ENCODE measurements around the gene CALN1. TPM values are rescaled to one million over a fixed set of nuclear protein-coding genes. Genes with fewer than 3 reads are reported as not detected.
A peak's percentile ranks its signal among the peaks of the same experiment; 100 is the strongest.

Gene CALN1
- total and polyA plus RNA-seq, 2 experiments from 2014 or later, result 0.23 to 0.28 TPM

DNA sequence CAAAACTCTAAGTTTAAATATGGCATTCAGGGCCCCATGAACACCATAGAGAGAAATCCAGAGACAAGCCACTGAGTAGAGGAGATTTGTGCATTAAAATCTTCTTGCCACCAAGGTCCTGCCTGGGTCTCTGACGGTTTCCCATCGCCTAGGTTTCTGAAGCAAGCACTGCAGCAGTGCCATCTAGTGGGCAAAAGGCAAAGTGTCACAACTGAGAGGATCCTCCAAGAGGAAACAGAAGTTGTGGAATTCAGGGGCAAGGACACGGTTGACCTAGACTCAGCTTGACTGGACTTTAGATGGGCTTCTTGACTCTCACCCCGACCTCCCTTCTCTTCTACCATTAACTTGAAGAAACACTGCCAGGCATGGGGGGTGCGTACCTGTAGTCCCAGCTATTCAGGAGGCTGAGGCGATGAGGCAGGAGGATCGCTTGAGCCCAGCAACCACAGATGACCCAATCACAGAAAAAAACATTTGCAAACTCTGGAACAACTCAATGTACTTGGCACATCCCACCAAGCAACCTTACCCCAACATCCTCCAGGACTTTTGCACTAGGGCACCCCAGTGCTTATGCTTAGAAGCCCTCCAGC is 676.1 kb downstream of the CALN1 start:
- Histone ChIP-seq H3K27ac (no peak overlapping the region), H2AFZ (no peak overlapping the region), H3K4me2 (no peak overlapping the region), H3K4me3 (no peak overlapping the region), H3K4me1 (ENCODE audit: insufficient read depth) (no peaks in the 10 kb centered on the region), H3K36me3 (replicated peaks; ENCODE audit: insufficient read depth, low read depth) (no peaks in the 10 kb centered on the region), H3K27me3 (no peaks in the 10 kb centered on the region), H3K79me2 (no peaks in the 10 kb centered on the region), H3K9me3 (ENCODE audit: low read depth) (no peaks in the 10 kb centered on the region), H3K9me2 (replicated peaks; ENCODE audit: insufficient read depth) (no peaks in the 10 kb centered on the region), H4K20me1 (ENCODE audit: insufficient read depth, poor library complexity, severe bottlenecking) (no peaks in the 10 kb centered on the region)
- 39% methylated on average over 7 of the region's 7 CpGs for WGBS (ENCODE audit: low lambda C conversion rate, missing lambda C conversion rate)
- no peak for TF ChIP-seq EZH2phosphoT487 (IDR thresholded peaks at IDR 0.05; ENCODE audit: low read depth, severe bottlenecking, unreplicated experiment)
- TF ChIP-seq, protein P1, sequence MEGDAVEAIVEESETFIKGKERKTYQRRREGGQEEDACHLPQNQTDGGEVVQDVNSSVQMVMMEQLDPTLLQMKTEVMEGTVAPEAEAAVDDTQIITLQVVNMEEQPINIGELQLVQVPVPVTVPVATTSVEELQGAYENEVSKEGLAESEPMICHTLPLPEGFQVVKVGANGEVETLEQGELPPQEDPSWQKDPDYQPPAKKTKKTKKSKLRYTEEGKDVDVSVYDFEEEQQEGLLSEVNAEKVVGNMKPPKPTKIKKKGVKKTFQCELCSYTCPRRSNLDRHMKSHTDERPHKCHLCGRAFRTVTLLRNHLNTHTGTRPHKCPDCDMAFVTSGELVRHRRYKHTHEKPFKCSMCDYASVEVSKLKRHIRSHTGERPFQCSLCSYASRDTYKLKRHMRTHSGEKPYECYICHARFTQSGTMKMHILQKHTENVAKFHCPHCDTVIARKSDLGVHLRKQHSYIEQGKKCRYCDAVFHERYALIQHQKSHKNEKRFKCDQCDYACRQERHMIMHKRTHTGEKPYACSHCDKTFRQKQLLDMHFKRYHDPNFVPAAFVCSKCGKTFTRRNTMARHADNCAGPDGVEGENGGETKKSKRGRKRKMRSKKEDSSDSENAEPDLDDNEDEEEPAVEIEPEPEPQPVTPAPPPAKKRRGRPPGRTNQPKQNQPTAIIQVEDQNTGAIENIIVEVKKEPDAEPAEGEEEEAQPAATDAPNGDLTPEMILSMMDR (IDR thresholded peaks at IDR 0.05; ENCODE audit: poor library complexity), result peak; percentile 94
- peak; percentile 86 for DNase-seq (ENCODE audit: low spot score)

DNA sequence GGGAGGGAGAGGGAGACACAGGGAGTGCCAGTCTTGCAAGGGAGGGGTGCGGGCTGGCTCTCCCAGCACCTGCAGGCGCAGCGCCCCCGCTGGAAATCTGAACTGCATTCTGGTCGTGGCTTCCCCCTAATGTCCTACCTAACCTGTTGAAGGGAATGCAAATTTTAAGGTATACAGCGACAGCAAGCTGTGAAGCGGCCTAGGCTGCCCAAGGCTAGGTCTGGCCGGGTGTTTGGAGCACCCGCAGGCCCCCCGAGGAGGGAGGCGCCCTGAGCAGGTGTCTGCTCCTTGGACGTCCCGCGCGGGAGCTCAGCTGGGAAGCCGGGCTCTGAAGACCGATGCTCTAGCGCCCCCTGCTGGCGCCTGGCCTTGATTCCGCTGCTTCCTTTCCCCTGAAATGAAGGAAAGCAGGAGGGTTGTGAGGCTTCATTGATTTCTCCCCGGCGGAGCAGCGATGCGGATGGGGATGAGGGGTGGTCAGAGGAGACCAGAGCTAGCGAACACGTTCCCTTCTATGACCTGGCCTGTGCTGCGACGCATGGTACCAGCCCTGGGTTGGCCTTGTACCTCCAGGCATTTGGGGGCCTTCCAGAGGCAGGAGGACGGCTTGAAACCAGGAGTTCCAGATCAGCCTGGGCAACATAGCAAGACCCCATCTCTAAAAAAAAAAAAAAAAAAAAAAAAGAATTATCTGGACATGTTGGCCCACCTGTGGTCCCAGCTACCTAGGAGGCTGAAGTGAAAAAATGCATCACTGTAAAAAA is 678.8 kb downstream of the CALN1 start:
- TF ChIP-seq EZH2phosphoT487 (IDR thresholded peaks at IDR 0.05; ENCODE audit: low read depth, severe bottlenecking, unreplicated experiment), result no peak
- TF ChIP-seq, protein P1 (IDR thresholded peaks at IDR 0.05; ENCODE audit: poor library complexity), result peak; percentile 94
- Histone ChIP-seq H3K36me3 (replicated peaks; ENCODE audit: insufficient read depth, low read depth) (no peaks in the 10 kb centered on the region), H3K9me2 (replicated peaks; ENCODE audit: insufficient read depth) (no peaks in the 10 kb centered on the region), H3K4me1 (ENCODE audit: insufficient read depth) (no peaks in the 10 kb centered on the region), H3K4me2 (peak overlapping the region; percentile 89), H3K27ac (no peak overlapping the region), H4K20me1 (ENCODE audit: insufficient read depth, poor library complexity, severe bottlenecking) (no peaks in the 10 kb centered on the region), H3K4me3 (no peak overlapping the region), H2AFZ (no peak overlapping the region), H3K9me3 (ENCODE audit: low read depth) (no peaks in the 10 kb centered on the region), H3K79me2 (no peaks in the 10 kb centered on the region), H3K27me3 (no peaks in the 10 kb centered on the region)
- WGBS (ENCODE audit: low lambda C conversion rate, missing lambda C conversion rate), result 7% methylated on average over 24 of the region's 29 CpGs
- peak; percentile 96 for DNase-seq (ENCODE audit: low spot score)

DNA sequence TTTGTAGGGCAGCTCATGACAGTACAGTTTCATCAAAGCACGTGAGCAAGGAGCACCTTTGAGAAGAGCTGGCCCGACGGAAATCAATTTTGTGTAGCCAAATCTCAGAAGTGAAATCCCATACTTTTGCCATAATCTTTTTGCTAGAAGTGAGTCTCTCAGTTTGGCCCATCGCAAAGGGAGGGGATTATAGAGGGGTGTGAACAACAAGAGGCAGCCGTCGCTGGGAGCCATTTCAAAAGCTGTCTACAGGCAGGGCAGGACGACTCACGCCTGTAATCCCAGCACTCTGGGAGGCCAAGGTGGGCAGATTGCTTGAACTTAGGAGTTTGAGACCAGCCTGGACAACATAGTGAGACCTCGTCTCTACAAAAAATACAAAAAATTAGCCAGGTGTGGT is 680.4 kb downstream of the CALN1 start:
- no peak for DNase-seq (ENCODE audit: low spot score)
- TF ChIP-seq EZH2phosphoT487 (IDR thresholded peaks at IDR 0.05; ENCODE audit: low read depth, severe bottlenecking, unreplicated experiment), result no peak
- TF ChIP-seq, protein P1 (IDR thresholded peaks at IDR 0.05; ENCODE audit: poor library complexity), result no peak
- no peak for TF ChIP-seq EZH2 (IDR thresholded peaks at IDR 0.05; ENCODE audit: borderline replicate concordance)
- H3K4me1 ChIP-seq (ENCODE audit: insufficient read depth), result no peaks in the 10 kb centered on the region
- WGBS (ENCODE audit: low lambda C conversion rate, missing lambda C conversion rate), result 85% methylated on average over 9 of the region's 9 CpGs
- H3K79me2 ChIP-seq, result no peaks in the 10 kb centered on the region
- H4K20me1 ChIP-seq (ENCODE audit: insufficient read depth, poor library complexity, severe bottlenecking), result no peaks in the 10 kb centered on the region
- no peak overlapping the region for H3K4me3 ChIP-seq
- no peak overlapping the region for H3K4me2 ChIP-seq
- no peak overlapping the region for H3K27ac ChIP-seq
- no peaks in the 10 kb centered on the region for H3K36me3 ChIP-seq (replicated peaks; ENCODE audit: insufficient read depth, low read depth)
- H3K9me2 ChIP-seq (replicated peaks; ENCODE audit: insufficient read depth), result no peaks in the 10 kb centered on the region
- H3K27me3 ChIP-seq, result no peaks in the 10 kb centered on the region
- H2AFZ ChIP-seq, result no peak overlapping the region
- no peaks in the 10 kb centered on the region for H3K9me3 ChIP-seq (ENCODE audit: low read depth)

Small RNA genes within 50 kb of the gene (small RNA-seq; reads per million reads assigned to genes)
- not detected for gene AC005011.1
- gene RNA5SP232, result 0.16 reads per million
